ENCODE measurements around the gene IFI27L1.

GRCh38 chr14:94059998-94060397, 21.1 kb upstream of the IFI27L1 start:
- TF ChIP-seq CTCF (IDR thresholded peaks at IDR 0.05), result no peak
- no peak for TF ChIP-seq EZH2 (IDR thresholded peaks at IDR 0.05; ENCODE audit: borderline replicate concordance, insufficient read depth, low read depth, low read length, poor library complexity, severe bottlenecking)

Measured in B cell (primary cell).